NCI-H1417 treated with DMSO at 0.1 percent for 48 hours (cell line): ENCODE data around the gene SLC13A4.
"Not testable (repeated sequence)": the region's sequence is repeated elsewhere in the genome, so short reads cannot be mapped to it uniquely, and the experiment has no call there.

Experiments
- DNase-seq: peaks from one replicate; lab custom pipeline; 2025; lab: John Stamatoyannopoulos, UW

The SLC13A4 gene

GRCh38 chr7:135692055-135692454, 35.9 kb downstream of the SLC13A4 start:
- no peak for DNase-seq

GRCh38 chr7:135690566-135690965, 37.4 kb downstream of the SLC13A4 start:
- no peak for DNase-seq

GRCh38 chr7:135687466-135687865, 40.5 kb downstream of the SLC13A4 start:
- DNase-seq, result no peak

- no peak for DNase-seq
Measured at GRCh38 chr7:135685306-135686084, 42.5 kb downstream of the SLC13A4 start.

GRCh38 chr7:135684699-135685098, 43.3 kb downstream of the SLC13A4 start:
- DNase-seq, result no peak

- no peak for DNase-seq
Measured at GRCh38 chr7:135684136-135684535, 43.9 kb downstream of the SLC13A4 start.

GRCh38 chr7:135683609-135684008, 44.4 kb downstream of the SLC13A4 start:
- DNase-seq, result no peak

- DNase-seq, result no peak
Measured at GRCh38 chr7:135682191-135682590, 45.8 kb downstream of the SLC13A4 start.

GRCh38 chr7:135681762-135682161, 46.2 kb downstream of the SLC13A4 start:
- DNase-seq, result no peak

GRCh38 chr7:135678612-135679575, 49.1 kb downstream of the SLC13A4 start:
- DNase-seq, result peak; percentile 50

GRCh38 chr7:135673360-135673706, 54.7 kb downstream of the SLC13A4 start:
- DNase-seq, result no peak

- peak; percentile 46 for DNase-seq
Measured at GRCh38 chr7:135672560-135673359, 55.2 kb downstream of the SLC13A4 start.

- no peak for DNase-seq
Measured at GRCh38 chr7:135670179-135670578, 57.8 kb downstream of the SLC13A4 start.

- DNase-seq, result no peak
Measured at GRCh38 chr7:135669774-135670173, 58.2 kb downstream of the SLC13A4 start.

GRCh38 chr7:135668852-135669395, 59.1 kb downstream of the SLC13A4 start:
- DNase-seq, result not testable (repeated sequence)

GRCh38 chr7:135667626-135668025, 60.4 kb downstream of the SLC13A4 start:
- not testable (repeated sequence) for DNase-seq

GRCh38 chr7:135666846-135667245, 61.1 kb downstream of the SLC13A4 start:
- no peak for DNase-seq

- no peak for DNase-seq
Measured at GRCh38 chr7:135666156-135666555, 61.8 kb downstream of the SLC13A4 start.

GRCh38 chr7:135665042-135665441, 62.9 kb downstream of the SLC13A4 start:
- DNase-seq, result no peak

- DNase-seq, result no peak
Measured at GRCh38 chr7:135664046-135664589, 63.9 kb downstream of the SLC13A4 start.

GRCh38 chr7:135662373-135663114, 65.4 kb downstream of the SLC13A4 start, which contains the start of gene STMP1:
STMP1 (plus strand) TSS chr7:135662514.
- peak; percentile 83 for DNase-seq
